Peyer's patch (tissue), 4 donors: ENCODE data around the gene ACER3.

Experiments used
- POLR2A ChIP-seq, 2 donors: fragments of 450-650 bp; IDR thresholded peaks; one replicate each; pipeline ENCODE4 v1.5.1; 2017; ENCODE audit warnings: antibody characterized with exemption in 2 of 2, mild to moderate bottlenecking in 2 of 2, moderate library complexity in 2 of 2
- TF ChIP-seq, protein P1 (sequence below), 6 experiments: fragments of 450-650 bp in 4 of 6; fragments of 200-600 bp in 2 of 6; sonication (generic) in 1 of 6; IDR thresholded peaks; one replicate each; pipeline ENCODE4 v1.5.1; 2017 to 2019; ENCODE audit warnings: antibody characterized with exemption in 6 of 6, mild to moderate bottlenecking in 3 of 6, moderate library complexity in 1 of 6

DNA sequence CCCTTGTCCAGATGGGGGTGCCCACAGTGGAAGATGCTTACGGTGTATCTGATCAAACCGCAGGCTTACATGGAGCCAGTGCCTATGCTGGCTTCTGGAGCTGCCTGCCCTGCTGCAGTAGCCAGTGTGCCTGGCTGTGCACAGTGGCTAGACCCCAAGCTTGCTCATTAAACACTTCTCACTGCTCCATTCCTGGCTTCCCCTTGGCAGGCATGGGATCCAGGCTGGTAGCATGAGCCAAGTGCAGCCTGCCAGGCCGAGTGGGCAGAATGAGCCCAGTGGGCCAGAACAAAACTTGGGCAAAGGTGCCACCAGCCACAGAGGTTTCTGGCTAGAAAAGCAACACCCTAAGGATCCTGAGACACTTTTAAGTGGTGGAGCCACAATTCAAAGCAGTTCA is 118.1 kb downstream of the ACER3 start:
- TF ChIP-seq, protein P1, sequence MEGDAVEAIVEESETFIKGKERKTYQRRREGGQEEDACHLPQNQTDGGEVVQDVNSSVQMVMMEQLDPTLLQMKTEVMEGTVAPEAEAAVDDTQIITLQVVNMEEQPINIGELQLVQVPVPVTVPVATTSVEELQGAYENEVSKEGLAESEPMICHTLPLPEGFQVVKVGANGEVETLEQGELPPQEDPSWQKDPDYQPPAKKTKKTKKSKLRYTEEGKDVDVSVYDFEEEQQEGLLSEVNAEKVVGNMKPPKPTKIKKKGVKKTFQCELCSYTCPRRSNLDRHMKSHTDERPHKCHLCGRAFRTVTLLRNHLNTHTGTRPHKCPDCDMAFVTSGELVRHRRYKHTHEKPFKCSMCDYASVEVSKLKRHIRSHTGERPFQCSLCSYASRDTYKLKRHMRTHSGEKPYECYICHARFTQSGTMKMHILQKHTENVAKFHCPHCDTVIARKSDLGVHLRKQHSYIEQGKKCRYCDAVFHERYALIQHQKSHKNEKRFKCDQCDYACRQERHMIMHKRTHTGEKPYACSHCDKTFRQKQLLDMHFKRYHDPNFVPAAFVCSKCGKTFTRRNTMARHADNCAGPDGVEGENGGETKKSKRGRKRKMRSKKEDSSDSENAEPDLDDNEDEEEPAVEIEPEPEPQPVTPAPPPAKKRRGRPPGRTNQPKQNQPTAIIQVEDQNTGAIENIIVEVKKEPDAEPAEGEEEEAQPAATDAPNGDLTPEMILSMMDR (IDR thresholded peaks at IDR 0.05): no peak
- no peak for TF ChIP-seq POLR2A (IDR thresholded peaks at IDR 0.05)
